HG02885 (cell line): ENCODE data around the gene SLC26A11.
"Not testable (repeated sequence)": the region's sequence is repeated elsewhere in the genome, so short reads cannot be mapped to it uniquely, and the experiment has no call there.

Source experiments
- ATAC-seq: cut with Tn5 transposase; IDR thresholded peaks from one replicate; pipeline ENCODE4 v1.9.1; 2021; ENCODE audit warnings: mild to moderate bottlenecking; ENCODE audit not compliant: unreplicated experiment, poor library complexity

SLC26A11 gene

DNA sequence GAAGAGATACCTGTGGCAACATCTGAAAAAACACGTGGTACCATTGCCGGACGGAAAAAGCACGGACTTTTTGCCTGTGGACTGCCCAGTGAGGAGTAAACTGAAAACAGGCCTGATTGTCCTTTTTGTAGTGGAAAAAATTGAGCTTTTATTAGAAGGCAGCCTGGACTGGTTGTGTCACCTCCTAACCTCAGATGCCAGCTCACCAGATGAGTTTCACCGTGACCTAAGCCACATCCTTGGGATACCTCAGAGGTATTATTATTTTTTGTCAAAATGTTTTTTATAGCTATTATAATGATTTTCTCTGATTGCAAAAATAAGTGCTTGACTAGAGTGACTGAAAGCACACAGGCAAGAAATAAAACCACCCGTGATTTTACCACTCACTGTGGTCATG lies 75.3 kb downstream of the SLC26A11 start:
- ATAC-seq: no peak

DNA sequence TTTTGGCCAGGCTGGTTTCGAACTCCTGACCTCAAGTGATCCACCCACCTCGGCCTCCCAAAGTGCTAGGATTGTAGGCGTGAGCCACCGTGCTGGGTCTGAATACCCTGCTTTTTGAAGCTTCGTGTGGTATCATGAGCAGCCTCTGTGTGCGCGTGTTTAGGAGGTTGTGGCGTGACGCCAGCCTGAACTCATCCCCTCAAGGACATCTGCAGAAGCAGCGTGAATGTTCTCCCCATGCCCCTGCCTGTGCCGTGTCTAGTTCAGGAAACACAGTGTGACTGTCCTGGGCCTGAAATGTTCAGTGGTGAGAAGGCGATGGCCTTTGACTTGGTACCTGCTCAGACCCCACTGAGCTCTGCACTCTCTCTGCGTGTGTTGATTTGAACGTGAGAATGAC lies 76.0 kb downstream of the SLC26A11 start:
- no peak for ATAC-seq

DNA sequence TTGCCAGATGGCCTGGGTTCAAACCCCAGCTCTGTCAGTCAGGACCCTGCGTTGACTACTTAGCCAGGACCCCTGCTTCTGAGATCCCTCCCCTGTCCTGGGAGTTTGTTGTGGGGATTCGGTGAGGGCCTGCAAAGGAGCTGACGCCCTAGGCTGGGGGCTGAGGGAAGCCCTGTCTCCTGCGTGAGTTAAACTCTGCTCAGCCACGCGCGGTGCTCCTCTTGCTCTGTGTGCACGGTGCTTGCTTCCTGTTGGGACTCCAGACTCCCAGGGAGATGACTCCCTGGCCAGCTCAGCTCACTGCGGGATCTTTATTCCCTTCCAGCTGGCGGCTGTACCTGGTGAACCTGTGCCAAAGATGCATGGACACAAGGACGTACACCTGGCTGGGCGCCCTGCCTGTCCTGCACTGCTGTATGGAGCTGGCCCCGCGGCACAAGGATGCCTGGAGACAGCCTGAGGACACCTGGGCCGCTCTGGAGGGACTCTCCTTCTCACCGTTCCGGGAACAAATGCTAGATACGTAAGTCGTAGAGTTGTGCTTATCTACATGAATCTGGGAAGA lies 77.9 kb downstream of the SLC26A11 start:
- no peak for ATAC-seq

GRCh38 chr17:80299350-80300100 lies 79.3 kb downstream of the SLC26A11 start:
- ATAC-seq: not testable (repeated sequence)

GRCh38 chr17:80300756-80301155 lies 80.5 kb downstream of the SLC26A11 start:
- ATAC-seq: not testable (repeated sequence)
